Neural progenitor cell (in vitro differentiated cells): ENCODE data around the gene BCR. TPM values are rescaled to one million over a fixed set of nuclear protein-coding genes. Genes with fewer than 3 reads are reported as not detected.
"Not testable (repeated sequence)": the region's sequence is repeated elsewhere in the genome, so short reads cannot be mapped to it uniquely, and the experiment has no call there.

Source experiments
- DNase-seq: peaks from one replicate; pipeline ENCODE4 v3.0.0-alpha.2; 2016; ENCODE audit warnings: low spot score
- H2AFZ ChIP-seq: fragments of 200-600 bp; sonication (generic); replicated peaks from 2 replicates; pipeline ENCODE4 v1.6.1; 2016; ENCODE audit warnings: antibody characterized with exemption
- H3F3A ChIP-seq: fragments of 200-600 bp; sonication (generic); 2 replicates; pipeline ENCODE4 v1.6.1; 2016; ENCODE audit warnings: antibody characterized with exemption, low read depth
- H3K27ac ChIP-seq: fragments of 200-600 bp; sonication (generic); 2 replicates; pipeline ENCODE4 v1.5.1; 2016; ENCODE audit warnings: mild to moderate bottlenecking
- H3K27me3 ChIP-seq: fragments of 200-600 bp; sonication (generic); 2 replicates; pipeline ENCODE4 v1.6.1; 2016; ENCODE audit warnings: mild to moderate bottlenecking, moderate library complexity
- H3K36me3 ChIP-seq: fragments of 200-600 bp; sonication (generic); 2 replicates; pipeline ENCODE4 v1.5.1; 2016
- H3K4me1 ChIP-seq: fragments of 200-600 bp; sonication (generic); 2 replicates; pipeline ENCODE4 v1.6.1; 2016; ENCODE audit warnings: mixed run types
- H3K4me2 ChIP-seq: fragments of 200-600 bp; sonication (generic); 2 replicates; pipeline ENCODE4 v1.6.1; 2016
- H3K4me3 ChIP-seq: fragments of 200-600 bp; sonication (generic); 2 replicates; pipeline ENCODE4 v1.5.1; 2016
- H3K79me2 ChIP-seq: fragments of 200-600 bp; sonication (generic); 2 replicates; pipeline ENCODE4 v1.6.1; 2016; ENCODE audit warnings: low read depth
- H3K9ac ChIP-seq: fragments of 200-600 bp; sonication (generic); 2 replicates; pipeline ENCODE4 v1.6.1; 2016
- H3K9me3 ChIP-seq: fragments of 200-600 bp; sonication (generic); 2 replicates; pipeline ENCODE4 v1.5.1; 2016; ENCODE audit warnings: low read depth
- H4K20me1 ChIP-seq: fragments of 200-600 bp; sonication (generic); 2 replicates; pipeline ENCODE4 v1.6.1; 2016; ENCODE audit warnings: low read depth
- H3K27ac Mint-ChIP-seq: 3 replicates; pipeline ENCODE4 v1.8.0; 2021; ENCODE audit warnings: mixed read lengths
- H3K27me3 Mint-ChIP-seq: 2 replicates; pipeline ENCODE4 v1.8.0; 2022; ENCODE audit warnings: low read depth, mild to moderate bottlenecking, inconsistent platforms, moderate library complexity, mixed read lengths; ENCODE audit not compliant: insufficient read depth
- H3K36me3 Mint-ChIP-seq: 3 replicates; pipeline ENCODE4 v1.8.0; 2021; ENCODE audit warnings: mixed read lengths
- H3K4me1 Mint-ChIP-seq: 3 replicates; pipeline ENCODE4 v1.8.0; 2021; ENCODE audit warnings: mixed read lengths
- H3K4me3 Mint-ChIP-seq: 3 replicates; pipeline ENCODE4 v1.8.0; 2021; ENCODE audit warnings: mild to moderate bottlenecking, moderate library complexity, mixed read lengths
- H3K9me3 Mint-ChIP-seq: 3 replicates; pipeline ENCODE4 v1.8.0; 2020; ENCODE audit warnings: mixed read lengths
- EZH2 ChIP-seq: fragments of 200-600 bp; sonication (generic); IDR thresholded peaks from 2 replicates; pipeline ENCODE4 v1.6.1; 2017; ENCODE audit warnings: antibody characterized with exemption, mild to moderate bottlenecking, moderate library complexity
- EZH2phosphoT487 ChIP-seq: fragments of 200-600 bp; sonication (generic); IDR thresholded peaks from 2 replicates; pipeline ENCODE4 v1.6.1; 2017; ENCODE audit warnings: antibody characterized with exemption
- total RNA-seq: library from RNA; depleted of rRNA; stranded (reverse); fragments of >200 nt; gene quantifications from 2 replicates; pipeline ENCODE4 v1.2.3, GENCODE V29; 2015; ENCODE audit warnings: low replicate concordance
- TF ChIP-seq, protein P1 (sequence below): fragments of 200-600 bp; sonication (generic); IDR thresholded peaks from 2 replicates; pipeline ENCODE4 v1.5.1; 2017; ENCODE audit warnings: antibody characterized with exemption, mild to moderate bottlenecking

BCR gene
- total RNA-seq, 1 donor from 2014 or later = 35.5 TPM

DNA sequence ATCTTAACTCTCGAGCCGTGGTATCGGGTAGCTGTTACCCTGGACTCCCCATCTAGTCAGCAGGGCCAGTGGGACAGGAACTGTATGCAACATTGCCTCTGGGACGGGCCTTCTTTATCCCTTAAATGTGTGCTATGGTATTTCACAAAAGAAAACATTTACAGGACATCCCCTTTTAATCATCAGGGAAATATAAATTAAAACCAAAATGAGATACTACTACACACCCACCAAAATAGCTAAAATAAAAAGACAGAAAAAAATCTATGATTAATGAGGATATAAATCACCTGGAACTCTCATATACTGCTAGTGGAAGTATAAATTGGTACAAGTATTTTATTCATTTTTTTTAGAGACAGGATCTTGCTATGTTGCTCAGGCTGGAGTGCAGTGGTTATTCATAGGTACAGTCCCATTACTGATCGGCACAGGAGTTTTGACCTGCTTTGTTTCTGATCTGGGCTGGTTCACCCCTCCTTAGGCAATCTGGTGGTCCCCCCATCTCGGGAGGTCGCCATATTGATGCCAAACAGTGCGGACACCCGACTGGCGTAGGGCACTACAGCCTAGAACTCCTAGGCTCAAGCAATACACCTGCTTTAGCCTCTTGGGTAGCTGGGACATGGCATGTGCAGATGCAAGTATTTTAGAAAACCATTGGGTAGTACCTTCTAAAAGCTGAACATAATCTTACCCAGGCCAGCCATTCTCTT lies 47.8 kb upstream of the BCR start:
- H3K4me1 Mint-ChIP-seq = peaks cover 10% of the 10 kb centered on the region
- no peak for TF ChIP-seq EZH2phosphoT487
- TF ChIP-seq, protein P1, sequence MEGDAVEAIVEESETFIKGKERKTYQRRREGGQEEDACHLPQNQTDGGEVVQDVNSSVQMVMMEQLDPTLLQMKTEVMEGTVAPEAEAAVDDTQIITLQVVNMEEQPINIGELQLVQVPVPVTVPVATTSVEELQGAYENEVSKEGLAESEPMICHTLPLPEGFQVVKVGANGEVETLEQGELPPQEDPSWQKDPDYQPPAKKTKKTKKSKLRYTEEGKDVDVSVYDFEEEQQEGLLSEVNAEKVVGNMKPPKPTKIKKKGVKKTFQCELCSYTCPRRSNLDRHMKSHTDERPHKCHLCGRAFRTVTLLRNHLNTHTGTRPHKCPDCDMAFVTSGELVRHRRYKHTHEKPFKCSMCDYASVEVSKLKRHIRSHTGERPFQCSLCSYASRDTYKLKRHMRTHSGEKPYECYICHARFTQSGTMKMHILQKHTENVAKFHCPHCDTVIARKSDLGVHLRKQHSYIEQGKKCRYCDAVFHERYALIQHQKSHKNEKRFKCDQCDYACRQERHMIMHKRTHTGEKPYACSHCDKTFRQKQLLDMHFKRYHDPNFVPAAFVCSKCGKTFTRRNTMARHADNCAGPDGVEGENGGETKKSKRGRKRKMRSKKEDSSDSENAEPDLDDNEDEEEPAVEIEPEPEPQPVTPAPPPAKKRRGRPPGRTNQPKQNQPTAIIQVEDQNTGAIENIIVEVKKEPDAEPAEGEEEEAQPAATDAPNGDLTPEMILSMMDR = no peak
- no peaks in the 10 kb centered on the region for H4K20me1 ChIP-seq
- H3K27ac ChIP-seq = no peak overlapping the region
- H3K36me3 ChIP-seq = no peaks in the 10 kb centered on the region
- no peak overlapping the region for H3K27ac Mint-ChIP-seq
- peaks cover 2% of the 10 kb centered on the region for H3K27me3 Mint-ChIP-seq
- no peaks in the 10 kb centered on the region for H3K9me3 Mint-ChIP-seq
- H3K9me3 ChIP-seq = no peaks in the 10 kb centered on the region
- H3K9ac ChIP-seq = no peak overlapping the region
- H3K36me3 Mint-ChIP-seq = no peaks in the 10 kb centered on the region
- no peak overlapping the region for H3K4me3 ChIP-seq
- no peak for DNase-seq
- H3K4me1 ChIP-seq = peaks cover 2% of the 10 kb centered on the region
- no peaks in the 10 kb centered on the region for H3K27me3 ChIP-seq
- no peaks in the 10 kb centered on the region for H3K79me2 ChIP-seq
- H3K4me2 ChIP-seq = no peak overlapping the region
- no peak overlapping the region for H2AFZ ChIP-seq
- no peak overlapping the region for H3K4me3 Mint-ChIP-seq
- H3F3A ChIP-seq = no peaks in the 10 kb centered on the region

DNA sequence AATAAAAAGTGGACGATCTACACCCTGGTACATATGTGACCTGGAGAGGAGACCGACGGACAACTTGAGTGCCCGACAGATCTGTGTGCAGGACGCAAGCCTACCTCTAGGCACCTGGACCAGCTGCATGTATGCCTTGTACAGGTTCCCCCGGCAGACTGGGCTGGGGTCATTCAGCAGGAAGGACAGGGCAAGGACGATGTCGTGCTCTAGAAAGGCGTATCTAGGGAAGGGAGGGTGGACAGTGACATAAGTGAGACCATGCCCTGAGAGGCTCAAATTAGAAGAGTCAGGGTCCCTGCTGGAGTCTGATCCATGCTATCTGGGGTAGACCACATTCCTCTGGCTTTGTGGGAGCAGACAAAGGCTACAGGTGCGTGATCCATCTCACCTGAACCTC lies 46.4 kb upstream of the BCR start:
- no peaks in the 10 kb centered on the region for H3F3A ChIP-seq
- H3K27me3 ChIP-seq = no peaks in the 10 kb centered on the region
- Mint-ChIP-seq H3K27me3 (peaks cover 2% of the 10 kb centered on the region), H3K27ac (no peak overlapping the region), H3K36me3 (no peaks in the 10 kb centered on the region), H3K9me3 (no peaks in the 10 kb centered on the region), H3K4me1 (peaks cover 5% of the 10 kb centered on the region), H3K4me3 (no peak overlapping the region)
- H3K4me3 ChIP-seq = no peak overlapping the region
- H2AFZ ChIP-seq = no peak overlapping the region
- TF ChIP-seq, protein P1 = no peak
- no peak for TF ChIP-seq EZH2
- no peak for TF ChIP-seq EZH2phosphoT487
- H3K36me3 ChIP-seq = no peaks in the 10 kb centered on the region
- H3K27ac ChIP-seq = no peak overlapping the region
- no peak for DNase-seq
- no peaks in the 10 kb centered on the region for H4K20me1 ChIP-seq
- no peak overlapping the region for H3K4me2 ChIP-seq
- H3K9me3 ChIP-seq = no peaks in the 10 kb centered on the region
- no peak overlapping the region for H3K9ac ChIP-seq
- no peaks in the 10 kb centered on the region for H3K79me2 ChIP-seq
- no peaks in the 10 kb centered on the region for H3K4me1 ChIP-seq

DNA sequence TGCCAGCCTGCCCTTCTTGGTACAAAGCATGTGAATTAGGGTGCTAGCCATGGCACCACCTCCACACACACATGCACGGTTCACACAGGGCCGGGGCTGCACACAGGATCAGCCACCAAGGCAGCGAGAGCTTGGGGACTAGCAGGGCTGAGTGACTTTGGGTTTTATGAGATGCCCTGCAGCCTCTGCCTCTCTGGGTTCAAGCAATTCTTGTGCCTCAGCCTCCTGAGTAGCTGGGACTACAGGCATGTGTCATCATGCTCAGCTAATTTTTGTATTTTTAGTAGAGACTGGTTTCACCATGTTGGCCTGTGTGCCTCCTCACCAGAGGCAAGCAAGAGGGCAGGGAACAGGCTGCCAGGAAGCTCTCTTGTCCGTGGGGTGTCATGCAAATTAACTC lies 43.3 kb upstream of the BCR start:
- peaks cover 15% of the 10 kb centered on the region for H3K4me1 Mint-ChIP-seq
- H3K27me3 ChIP-seq, H3K9ac ChIP-seq, H3K27me3 Mint-ChIP-seq, H3K79me2 ChIP-seq, H3K4me2 ChIP-seq, H4K20me1 ChIP-seq, H3K36me3 Mint-ChIP-seq, H3K36me3 ChIP-seq, H2AFZ ChIP-seq, H3K27ac ChIP-seq, DNase-seq, H3F3A ChIP-seq, H3K4me1 ChIP-seq, H3K9me3 ChIP-seq, H3K27ac Mint-ChIP-seq, H3K4me3 Mint-ChIP-seq, H3K9me3 Mint-ChIP-seq, H3K4me3 ChIP-seq: not testable (repeated sequence)

DNA sequence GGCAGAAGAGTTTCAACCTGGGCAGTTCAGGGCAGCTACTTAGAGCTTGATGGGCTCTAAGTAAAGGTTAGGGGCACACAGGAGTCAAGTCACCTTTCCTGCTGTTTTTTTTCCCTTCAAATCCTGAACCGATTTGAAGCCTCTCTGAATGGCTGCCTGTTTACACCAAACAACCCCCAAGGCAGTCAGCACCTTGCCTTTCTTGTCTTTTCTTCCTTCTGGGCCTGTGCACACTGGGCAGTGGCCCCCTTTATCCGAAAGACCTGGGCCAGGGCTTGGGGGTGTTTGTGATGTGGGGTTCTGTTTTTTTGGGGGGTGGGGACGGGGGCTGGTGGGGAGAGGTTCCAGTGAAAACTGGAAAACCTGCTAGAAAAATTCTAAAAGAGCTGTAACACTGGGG lies 42.8 kb upstream of the BCR start:
- H3K4me3 ChIP-seq = no peak overlapping the region
- peaks cover 8% of the 10 kb centered on the region for H3K4me1 ChIP-seq
- Mint-ChIP-seq H3K27me3 (no peaks in the 10 kb centered on the region), H3K4me1 (peaks cover 19% of the 10 kb centered on the region), H3K4me3 (no peak overlapping the region), H3K9me3 (no peaks in the 10 kb centered on the region), H3K36me3 (no peaks in the 10 kb centered on the region), H3K27ac (no peak overlapping the region)
- TF ChIP-seq EZH2phosphoT487 = no peak
- TF ChIP-seq EZH2 = no peak
- TF ChIP-seq, protein P1 = no peak
- H3K27ac ChIP-seq = no peak overlapping the region
- H3K9me3 ChIP-seq = no peaks in the 10 kb centered on the region
- no peak for DNase-seq
- no peak overlapping the region for H2AFZ ChIP-seq
- no peak overlapping the region for H3K9ac ChIP-seq
- H4K20me1 ChIP-seq = no peaks in the 10 kb centered on the region
- H3F3A ChIP-seq = peaks cover 4% of the 10 kb centered on the region
- H3K4me2 ChIP-seq = no peak overlapping the region
- no peaks in the 10 kb centered on the region for H3K36me3 ChIP-seq
- no peaks in the 10 kb centered on the region for H3K79me2 ChIP-seq
- H3K27me3 ChIP-seq = no peaks in the 10 kb centered on the region
